KMS-11 (cell line): Measurements from ENCODE around the gene NFIB.

Source experiments
- H2AFZ ChIP-seq: fragments of 200-600 bp; sonication (generic); 2 replicates; pipeline ENCODE4 v1.6.1; 2016; ENCODE audit warnings: antibody characterized with exemption, mixed run types, low read depth
- H3K27ac ChIP-seq: fragments of 200-600 bp; sonication (generic); 2 replicates; pipeline ENCODE4 v1.6.1; 2016; ENCODE audit warnings: mild to moderate bottlenecking, mixed run types
- H3K27me3 ChIP-seq: fragments of 200-600 bp; sonication (generic); 2 replicates; pipeline ENCODE4 v1.6.1; 2017; ENCODE audit warnings: mild to moderate bottlenecking, low read depth, mixed run types, moderate library complexity; ENCODE audit not compliant: insufficient read depth
- H3K36me3 ChIP-seq: fragments of 200-600 bp; sonication (generic); 2 replicates; pipeline ENCODE4 v1.6.1; 2017; ENCODE audit warnings: mild to moderate bottlenecking, mixed run types; ENCODE audit not compliant: insufficient read depth
- H3K4me1 ChIP-seq: fragments of 200-600 bp; sonication (generic); 2 replicates; pipeline ENCODE4 v1.6.1; 2016; ENCODE audit warnings: mild to moderate bottlenecking, low read depth, mixed run types; ENCODE audit not compliant: poor library complexity, severe bottlenecking
- H3K4me2 ChIP-seq: fragments of 200-600 bp; sonication (generic); 2 replicates; pipeline ENCODE4 v1.7.0; 2016; ENCODE audit warnings: mild to moderate bottlenecking, mixed run types
- H3K4me3 ChIP-seq: fragments of 200-600 bp; sonication (generic); IDR thresholded peaks from 2 replicates; pipeline ENCODE4 v1.6.1; 2017; ENCODE audit warnings: low read depth, low read length, mixed read lengths; ENCODE audit not compliant: insufficient read depth
- H3K79me2 ChIP-seq: fragments of 200-600 bp; sonication (generic); 2 replicates; pipeline ENCODE4 v1.6.1; 2016; ENCODE audit warnings: low read depth, mixed run types; ENCODE audit not compliant: insufficient read depth
- H3K9ac ChIP-seq: fragments of 200-600 bp; sonication (generic); 2 replicates; pipeline ENCODE4 v1.6.1; 2016; ENCODE audit warnings: mild to moderate bottlenecking, mixed run types
- H4K20me1 ChIP-seq: fragments of 200-600 bp; sonication (generic); 2 replicates; pipeline ENCODE4 v1.6.1; 2016; ENCODE audit warnings: mild to moderate bottlenecking, mixed run types; ENCODE audit not compliant: insufficient read depth
- TF ChIP-seq, protein P1 (sequence below): fragments of 200-600 bp; sonication (generic); conservative IDR thresholded peaks from 2 replicates; pipeline ENCODE4 v1.6.1; 2017; ENCODE audit warnings: low read depth, mild to moderate bottlenecking, antibody characterized with exemption, low read length, moderate library complexity, mixed read lengths

NFIB gene

DNA sequence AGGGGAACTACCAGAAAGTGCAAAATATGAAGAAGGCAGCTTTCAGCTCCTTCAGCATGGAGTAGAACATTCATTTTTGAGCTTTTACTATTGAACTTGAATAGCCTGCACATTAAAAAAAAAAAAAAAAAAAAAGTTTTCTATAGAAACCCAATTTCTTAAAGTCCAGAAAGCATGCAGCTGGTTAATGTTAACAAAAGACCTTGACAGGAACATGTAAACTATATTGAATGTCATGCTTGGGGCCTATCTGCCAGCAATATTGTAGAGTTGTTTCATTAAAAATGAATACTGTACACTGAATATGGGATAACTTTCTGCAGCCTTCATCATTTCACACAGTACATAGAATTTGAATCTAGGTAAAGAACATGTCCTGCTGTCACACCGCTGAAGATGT is 230.6 kb downstream of the NFIB start:
- Histone ChIP-seq H2AFZ (no peak overlapping the region), H3K4me1 (peaks cover 17% of the 10 kb centered on the region), H3K79me2 (no peaks in the 10 kb centered on the region), H4K20me1 (no peaks in the 10 kb centered on the region), H3K9ac (no peak overlapping the region), H3K4me2 (no peak overlapping the region), H3K27me3 (peaks cover 9% of the 10 kb centered on the region; the same call in 1 of the 2 replicates), H3K27ac (no peak overlapping the region), H3K4me3 (no peak overlapping the region), H3K36me3 (no peaks in the 10 kb centered on the region)
- TF ChIP-seq, protein P1, sequence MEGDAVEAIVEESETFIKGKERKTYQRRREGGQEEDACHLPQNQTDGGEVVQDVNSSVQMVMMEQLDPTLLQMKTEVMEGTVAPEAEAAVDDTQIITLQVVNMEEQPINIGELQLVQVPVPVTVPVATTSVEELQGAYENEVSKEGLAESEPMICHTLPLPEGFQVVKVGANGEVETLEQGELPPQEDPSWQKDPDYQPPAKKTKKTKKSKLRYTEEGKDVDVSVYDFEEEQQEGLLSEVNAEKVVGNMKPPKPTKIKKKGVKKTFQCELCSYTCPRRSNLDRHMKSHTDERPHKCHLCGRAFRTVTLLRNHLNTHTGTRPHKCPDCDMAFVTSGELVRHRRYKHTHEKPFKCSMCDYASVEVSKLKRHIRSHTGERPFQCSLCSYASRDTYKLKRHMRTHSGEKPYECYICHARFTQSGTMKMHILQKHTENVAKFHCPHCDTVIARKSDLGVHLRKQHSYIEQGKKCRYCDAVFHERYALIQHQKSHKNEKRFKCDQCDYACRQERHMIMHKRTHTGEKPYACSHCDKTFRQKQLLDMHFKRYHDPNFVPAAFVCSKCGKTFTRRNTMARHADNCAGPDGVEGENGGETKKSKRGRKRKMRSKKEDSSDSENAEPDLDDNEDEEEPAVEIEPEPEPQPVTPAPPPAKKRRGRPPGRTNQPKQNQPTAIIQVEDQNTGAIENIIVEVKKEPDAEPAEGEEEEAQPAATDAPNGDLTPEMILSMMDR, result no peak

DNA sequence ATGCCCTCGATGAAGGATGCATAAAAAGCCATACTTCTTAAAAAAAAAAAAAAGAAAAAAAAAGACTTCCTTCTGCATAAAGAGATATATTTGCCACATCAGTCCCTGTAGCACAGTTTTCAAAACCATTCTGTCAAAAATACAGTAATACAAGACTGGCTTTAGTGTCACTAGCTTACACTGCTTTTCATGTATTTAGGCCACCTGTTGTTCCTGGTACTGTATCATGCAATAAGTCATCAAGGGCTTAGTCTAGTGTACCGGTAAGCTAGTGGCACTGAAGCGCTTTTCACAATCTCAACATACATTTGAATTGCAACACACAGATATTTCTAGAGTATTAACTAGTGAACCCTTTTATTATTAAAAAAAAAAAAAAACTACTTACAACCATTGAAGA is 231.2 kb downstream of the NFIB start:
- TF ChIP-seq, protein P1, result no peak
- Histone ChIP-seq H3K36me3 (no peaks in the 10 kb centered on the region), H3K27me3 (peaks cover 9% of the 10 kb centered on the region; the same call in 1 of the 2 replicates), H3K4me2 (no peak overlapping the region), H3K9ac (no peak overlapping the region), H3K4me3 (no peak overlapping the region), H3K27ac (no peak overlapping the region), H3K79me2 (no peaks in the 10 kb centered on the region), H4K20me1 (no peaks in the 10 kb centered on the region), H2AFZ (no peak overlapping the region), H3K4me1 (peaks cover 17% of the 10 kb centered on the region)

DNA sequence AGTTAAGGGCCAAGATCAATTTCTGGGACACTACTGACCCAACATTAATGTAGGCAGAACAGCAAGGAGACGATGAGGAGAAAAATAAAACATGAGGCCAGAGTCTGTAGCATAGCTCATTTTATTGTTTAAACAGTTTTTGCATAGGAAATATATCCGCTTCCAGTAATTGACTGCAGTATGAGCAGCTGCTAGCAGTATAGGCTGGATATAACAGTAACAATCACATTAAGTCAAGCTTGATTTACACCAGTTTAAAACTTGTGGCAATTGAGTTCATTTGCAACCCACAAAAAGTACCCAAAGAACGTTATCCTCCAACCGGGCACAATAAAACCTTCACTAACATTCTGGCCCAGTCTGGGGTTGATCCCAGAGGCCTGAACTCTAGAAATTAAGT is 232.2 kb downstream of the NFIB start:
- peak overlapping the region; percentile 29; the same call in 1 of the 2 replicates for H3K4me2 ChIP-seq
- no peak overlapping the region for H2AFZ ChIP-seq
- no peak overlapping the region for H3K9ac ChIP-seq
- no peaks in the 10 kb centered on the region for H3K79me2 ChIP-seq
- peaks cover 17% of the 10 kb centered on the region for H3K4me1 ChIP-seq
- no peak overlapping the region for H3K4me3 ChIP-seq
- H4K20me1 ChIP-seq, result no peaks in the 10 kb centered on the region
- TF ChIP-seq, protein P1, result no peak
- H3K27me3 ChIP-seq, result peaks cover 9% of the 10 kb centered on the region; the same call in 1 of the 2 replicates
- no peaks in the 10 kb centered on the region for H3K36me3 ChIP-seq
- H3K27ac ChIP-seq, result no peak overlapping the region

DNA sequence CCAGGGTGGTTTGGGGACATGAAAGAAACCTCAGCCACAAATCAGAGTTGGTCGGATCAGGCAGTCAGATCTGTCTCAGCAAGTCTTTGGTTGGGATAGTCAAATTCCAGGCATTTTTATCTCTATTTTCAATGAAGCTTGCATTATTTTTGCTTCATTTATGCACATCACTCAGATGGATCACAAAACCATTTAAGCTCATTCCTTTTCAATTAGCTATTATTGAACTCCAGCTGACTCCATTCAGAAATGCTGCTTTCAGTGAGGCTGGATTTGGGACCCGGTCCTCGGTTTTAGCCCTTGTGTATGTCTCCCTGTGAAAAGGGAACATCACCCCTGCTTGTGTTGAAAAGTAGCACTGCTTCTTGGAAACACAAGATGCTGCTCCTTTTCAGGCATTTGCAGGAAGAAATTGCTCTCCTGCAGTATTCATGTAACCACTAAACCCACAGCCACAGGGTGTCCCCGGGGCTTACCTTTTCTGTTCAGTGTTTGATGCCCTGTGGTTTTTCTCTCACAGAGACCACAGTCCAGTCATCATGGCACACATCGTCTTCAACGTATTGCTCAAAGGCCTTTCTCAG is 232.9 kb downstream of the NFIB start:
- H2AFZ ChIP-seq, result no peak overlapping the region
- H3K36me3 ChIP-seq, result no peaks in the 10 kb centered on the region
- TF ChIP-seq, protein P1, result no peak
- no peaks in the 10 kb centered on the region for H3K79me2 ChIP-seq
- H3K4me1 ChIP-seq, result peaks cover 17% of the 10 kb centered on the region
- no peak overlapping the region for H3K9ac ChIP-seq
- H4K20me1 ChIP-seq, result no peaks in the 10 kb centered on the region
- peaks cover 9% of the 10 kb centered on the region; the same call in 1 of the 2 replicates for H3K27me3 ChIP-seq
- H3K4me3 ChIP-seq, result no peak overlapping the region
- peak overlapping the region; percentile 29; the same call in 1 of the 2 replicates for H3K4me2 ChIP-seq
- no peak overlapping the region for H3K27ac ChIP-seq
